Measurements from ENCODE around the gene ABCC1.

ABCC1 gene

GRCh38 chr16:16138034-16138635 lies 188.7 kb downstream of the ABCC1 start:
- H3K4me3 ChIP-seq (ENCODE audit: low read depth, low read length): no peak overlapping the region
- no peak for TF ChIP-seq CTCF (IDR thresholded peaks at IDR 0.05; ENCODE audit: low read depth, low read length)
- TF ChIP-seq MYC (IDR thresholded peaks at IDR 0.05; ENCODE audit: low read depth, low read length): no peak
- no peak for TF ChIP-seq POLR2A (IDR thresholded peaks at IDR 0.05; ENCODE audit: extremely low read depth, insufficient read length)
- no peak for TF ChIP-seq MAX (IDR thresholded peaks at IDR 0.05; ENCODE audit: low read depth, low read length)
- no peak for DNase-seq (ENCODE audit: low read depth)

GRCh38 chr16:16139061-16139460 lies 189.6 kb downstream of the ABCC1 start:
- no peak for DNase-seq (ENCODE audit: low read depth)
- no peak overlapping the region for H3K4me3 ChIP-seq (ENCODE audit: low read depth, low read length)
- no peak for TF ChIP-seq MYC (IDR thresholded peaks at IDR 0.05; ENCODE audit: low read depth, low read length)
- TF ChIP-seq CTCF (IDR thresholded peaks at IDR 0.05; ENCODE audit: low read depth, low read length): no peak
- no peak for TF ChIP-seq MAX (IDR thresholded peaks at IDR 0.05; ENCODE audit: low read depth, low read length)
- no peak for TF ChIP-seq POLR2A (IDR thresholded peaks at IDR 0.05; ENCODE audit: extremely low read depth, insufficient read length)

- no peak for DNase-seq (ENCODE audit: low read depth)
- TF ChIP-seq POLR2A (IDR thresholded peaks at IDR 0.05; ENCODE audit: extremely low read depth, insufficient read length): no peak
- TF ChIP-seq MYC (IDR thresholded peaks at IDR 0.05; ENCODE audit: low read depth, low read length): no peak
- no peak overlapping the region for H3K4me3 ChIP-seq (ENCODE audit: low read depth, low read length)
Observed at GRCh38 chr16:16139806-16140205, 190.4 kb downstream of the ABCC1 start.

GRCh38 chr16:16140537-16140936 lies 191.1 kb downstream of the ABCC1 start:
- H3K4me3 ChIP-seq (ENCODE audit: low read depth, low read length): no peak overlapping the region
- DNase-seq (ENCODE audit: low read depth): no peak
- TF ChIP-seq MYC (IDR thresholded peaks at IDR 0.05; ENCODE audit: low read depth, low read length) (no peak), MAX (IDR thresholded peaks at IDR 0.05; ENCODE audit: low read depth, low read length) (no peak), CTCF (IDR thresholded peaks at IDR 0.05; ENCODE audit: low read depth, low read length) (no peak), POLR2A (IDR thresholded peaks at IDR 0.05; ENCODE audit: extremely low read depth, insufficient read length) (no peak)

- no peak for DNase-seq (ENCODE audit: low read depth)
- TF ChIP-seq MAX (IDR thresholded peaks at IDR 0.05; ENCODE audit: low read depth, low read length) (no peak), CTCF (IDR thresholded peaks at IDR 0.05; ENCODE audit: low read depth, low read length) (no peak), MYC (IDR thresholded peaks at IDR 0.05; ENCODE audit: low read depth, low read length) (no peak), POLR2A (IDR thresholded peaks at IDR 0.05; ENCODE audit: extremely low read depth, insufficient read length) (no peak)
- no peak overlapping the region for H3K4me3 ChIP-seq (ENCODE audit: low read depth, low read length)
Observed at GRCh38 chr16:16141141-16141540, 191.7 kb downstream of the ABCC1 start.

- H3K4me3 ChIP-seq (ENCODE audit: low read depth, low read length): no peak overlapping the region
- no peak for DNase-seq (ENCODE audit: low read depth)
- TF ChIP-seq MAX (IDR thresholded peaks at IDR 0.05; ENCODE audit: low read depth, low read length) (no peak), POLR2A (IDR thresholded peaks at IDR 0.05; ENCODE audit: extremely low read depth, insufficient read length) (no peak), MYC (IDR thresholded peaks at IDR 0.05; ENCODE audit: low read depth, low read length) (no peak), CTCF (IDR thresholded peaks at IDR 0.05; ENCODE audit: low read depth, low read length) (no peak)
Observed at GRCh38 chr16:16141784-16142396, 192.5 kb downstream of the ABCC1 start.
